Fibroblast of lung (primary cell): ENCODE results near the gene STX3. TPM values are rescaled to one million over a fixed set of nuclear protein-coding genes. Genes with fewer than 3 reads are reported as not detected.

ENCODE experiments used
- DNase-seq, 2 donors: peaks; one replicate each; pipeline versions ENCODE4 v3.0.0 to v3.0.0-alpha.2; 2010; ENCODE audit warnings: low read depth in 2 of 2
- H2AFZ ChIP-seq: 2 replicates; pipeline ENCODE4 v1.5.1; 2012; ENCODE audit warnings: low read length, control low read depth, inconsistent platforms
- H3K27ac ChIP-seq: 2 replicates; pipeline ENCODE4 v1.5.1; 2011; ENCODE audit warnings: low read length, control low read depth; ENCODE audit not compliant: insufficient read depth
- H3K27me3 ChIP-seq: 2 replicates; pipeline ENCODE4 v1.5.1; 2011; ENCODE audit warnings: mild to moderate bottlenecking, low read length; ENCODE audit not compliant: control insufficient read depth, insufficient read depth
- H3K36me3 ChIP-seq: 2 replicates; pipeline ENCODE4 v1.5.1; 2011; ENCODE audit warnings: low read length; ENCODE audit not compliant: control insufficient read depth, insufficient read depth
- H3K4me1 ChIP-seq: 2 replicates; pipeline ENCODE4 v1.5.1; 2011; ENCODE audit warnings: low read length; ENCODE audit not compliant: control insufficient read depth, insufficient read depth; ENCODE audit errors: extremely low read depth
- H3K4me2 ChIP-seq: 2 replicates; pipeline ENCODE4 v1.5.1; 2011; ENCODE audit warnings: low read length, control low read depth; ENCODE audit not compliant: insufficient read depth; ENCODE audit errors: extremely low read depth
- H3K4me3 ChIP-seq, 4 experiments: fragments of 200-600 bp in 1 of 4; sonication (generic) in 1 of 4; replicated peaks in 1 of 4; 2 replicates each; pipeline ENCODE4 v1.5.1; 2011 to 2016; ENCODE audit warnings: low read length in 4 of 4, low read depth in 3 of 4, mild to moderate bottlenecking in 3 of 4, control low read depth in 2 of 4, inconsistent platforms in 1 of 4, mixed read lengths in 1 of 4; ENCODE audit not compliant: insufficient read depth in 1 of 4; ENCODE audit errors: control extremely low read depth in 1 of 4
- H3K79me2 ChIP-seq: 2 replicates; pipeline ENCODE4 v1.5.1; 2012; ENCODE audit warnings: mild to moderate bottlenecking, low read length, inconsistent platforms; ENCODE audit not compliant: control insufficient read depth, insufficient read depth
- H3K9ac ChIP-seq: 2 replicates; pipeline ENCODE4 v1.5.1; 2011; ENCODE audit warnings: mild to moderate bottlenecking, low read length, control low read depth; ENCODE audit not compliant: insufficient read depth
- H3K9me3 ChIP-seq: 2 replicates; pipeline ENCODE4 v1.5.1; 2012; ENCODE audit warnings: low read depth, low read length; ENCODE audit not compliant: control insufficient read depth, insufficient read depth
- H4K20me1 ChIP-seq: 2 replicates; pipeline ENCODE4 v1.5.1; 2011; ENCODE audit warnings: low read length; ENCODE audit not compliant: control insufficient read depth, insufficient read depth; ENCODE audit errors: extremely low read depth
- EZH2 ChIP-seq: IDR thresholded peaks from 2 replicates; pipeline ENCODE4 v1.5.1; 2012; ENCODE audit warnings: low read length, control low read depth, mild to moderate bottlenecking; ENCODE audit errors: missing control alignments
- polyA plus RNA-seq, 2 donors: library from polyadenylated mRNA; depleted of rRNA in 1 of 2; stranded (reverse) in 1 of 2; unstranded in 1 of 2; fragments of >200 nt; gene quantifications; 2 replicates each; pipeline ENCODE4 v1.2.1, GENCODE V29; 2011 to 2012; ENCODE audit warnings: missing spikeins in 1 of 2
- total RNA-seq: library from RNA; depleted of rRNA; stranded (reverse); fragments of >200 nt; gene quantifications from 2 replicates; pipeline ENCODE4 v1.2.1, GENCODE V29; 2014
- TF ChIP-seq, protein P1 (sequence below), 2 donors: IDR thresholded peaks in 1 of 2; conservative IDR thresholded peaks in 1 of 2; 1 replicate in 1 of 2; 2 replicates in 1 of 2; pipeline ENCODE4 v1.5.1; 2011 to 2012; ENCODE audit warnings: low read length in 2 of 2, control low read depth in 1 of 2, inconsistent platforms in 1 of 2, low read depth in 1 of 2, mild to moderate bottlenecking in 1 of 2

STX3 gene
- total and polyA plus RNA-seq, 2 donors (not counting 1 experiment from before 2014, with no cell fraction given): 19.0 to 21.9 TPM

DNA sequence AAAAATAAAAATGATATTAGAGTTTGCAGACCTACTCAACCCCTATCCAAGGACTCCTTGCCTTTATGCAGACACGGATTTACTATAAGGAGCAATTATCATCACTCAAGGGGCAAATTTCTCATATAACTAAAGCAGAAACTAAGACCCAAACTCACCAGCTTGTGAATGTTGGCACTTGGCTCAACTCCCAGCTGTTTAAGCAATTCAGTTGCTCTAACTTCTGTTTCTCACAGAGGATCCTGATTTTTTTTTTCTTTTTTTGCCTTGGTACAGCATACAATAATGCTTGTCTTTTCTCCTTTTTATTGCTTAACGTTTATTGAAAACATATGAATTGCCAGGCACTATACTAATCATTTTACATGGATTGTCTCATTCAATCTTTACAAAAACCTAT lies 99.7 kb downstream of the STX3 start:
- Histone ChIP-seq H3K27ac (no peak overlapping the region), H3K4me2 (no peak overlapping the region), H3K36me3 (no peaks in the 10 kb centered on the region), H3K9me3 (no peaks in the 10 kb centered on the region), H3K4me1 (no peaks in the 10 kb centered on the region), H3K27me3 (no peaks in the 10 kb centered on the region), H3K4me3 (no peak overlapping the region), H2AFZ (no peak overlapping the region), H3K9ac (no peak overlapping the region), H3K79me2 (no peaks in the 10 kb centered on the region), H4K20me1 (no peaks in the 10 kb centered on the region)
- TF ChIP-seq EZH2: no peak
- TF ChIP-seq, protein P1, sequence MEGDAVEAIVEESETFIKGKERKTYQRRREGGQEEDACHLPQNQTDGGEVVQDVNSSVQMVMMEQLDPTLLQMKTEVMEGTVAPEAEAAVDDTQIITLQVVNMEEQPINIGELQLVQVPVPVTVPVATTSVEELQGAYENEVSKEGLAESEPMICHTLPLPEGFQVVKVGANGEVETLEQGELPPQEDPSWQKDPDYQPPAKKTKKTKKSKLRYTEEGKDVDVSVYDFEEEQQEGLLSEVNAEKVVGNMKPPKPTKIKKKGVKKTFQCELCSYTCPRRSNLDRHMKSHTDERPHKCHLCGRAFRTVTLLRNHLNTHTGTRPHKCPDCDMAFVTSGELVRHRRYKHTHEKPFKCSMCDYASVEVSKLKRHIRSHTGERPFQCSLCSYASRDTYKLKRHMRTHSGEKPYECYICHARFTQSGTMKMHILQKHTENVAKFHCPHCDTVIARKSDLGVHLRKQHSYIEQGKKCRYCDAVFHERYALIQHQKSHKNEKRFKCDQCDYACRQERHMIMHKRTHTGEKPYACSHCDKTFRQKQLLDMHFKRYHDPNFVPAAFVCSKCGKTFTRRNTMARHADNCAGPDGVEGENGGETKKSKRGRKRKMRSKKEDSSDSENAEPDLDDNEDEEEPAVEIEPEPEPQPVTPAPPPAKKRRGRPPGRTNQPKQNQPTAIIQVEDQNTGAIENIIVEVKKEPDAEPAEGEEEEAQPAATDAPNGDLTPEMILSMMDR (conservative IDR thresholded peaks at IDR 0.05 in 1 of 2, IDR thresholded peaks at IDR 0.05 in 1 of 2; ENCODE audit: low read depth in 1 of 2, low read length in 2 of 2): no peak
- no peak for DNase-seq

Other genes with a start within 250 kb of the STX3 start
- gene OR4D9, start 243.8 kb upstream of the STX3 start, total RNA-seq: not detected in 2 replicates
- gene OR4D9, start 243.8 kb upstream of the STX3 start, polyA plus RNA-seq: not detected in 2 replicates
- 29.5 and 44.1 TPM in 2 replicates for gene OSBP, start 139.6 kb upstream of the STX3 start, total RNA-seq
- 32.4 and 34.0 TPM in 2 replicates for gene OSBP, start 139.6 kb upstream of the STX3 start, polyA plus RNA-seq
- 8.2 and 11.6 TPM in 2 replicates for gene PATL1, start 86.3 kb upstream of the STX3 start, total RNA-seq
- gene PATL1, start 86.3 kb upstream of the STX3 start, polyA plus RNA-seq: 66.4 and 68.1 TPM in 2 replicates
- not detected in 2 replicates for gene OR10V1, start 41.5 kb upstream of the STX3 start, total RNA-seq
- gene OR10V1, start 41.5 kb upstream of the STX3 start, polyA plus RNA-seq: not detected in 2 replicates
- gene MRPL16, start 55.4 kb downstream of the STX3 start, total RNA-seq: 39.3 and 43.1 TPM in 2 replicates
- 64.9 and 70.9 TPM in 2 replicates for gene MRPL16, start 55.4 kb downstream of the STX3 start, polyA plus RNA-seq
- gene CBLIF, start 90.1 kb downstream of the STX3 start, total RNA-seq: not detected in 2 replicates
- not detected in 2 replicates for gene CBLIF, start 90.1 kb downstream of the STX3 start, polyA plus RNA-seq
- gene TCN1, start 111.1 kb downstream of the STX3 start, total RNA-seq: not detected in 2 replicates
- not detected in 2 replicates for gene TCN1, start 111.1 kb downstream of the STX3 start, polyA plus RNA-seq
- gene OOSP3, start 123.4 kb downstream of the STX3 start, total RNA-seq: not detected in 2 replicates
- gene OOSP3, start 123.4 kb downstream of the STX3 start, polyA plus RNA-seq: not detected in 2 replicates
- not detected in 2 replicates for gene OOSP1, start 183.1 kb downstream of the STX3 start, total RNA-seq
- not detected in 2 replicates for gene OOSP1, start 183.1 kb downstream of the STX3 start, polyA plus RNA-seq
- not detected in 2 replicates for gene OOSP4A, start 208.7 kb downstream of the STX3 start, total RNA-seq
- gene OOSP4A, start 208.7 kb downstream of the STX3 start, polyA plus RNA-seq: not detected in 2 replicates